HCT116 (cell line): Measurements from ENCODE around the gene KRT73. TPM values are rescaled to one million over a fixed set of nuclear protein-coding genes. Genes with fewer than 3 reads are reported as not detected.

Experiments
- ATAC-seq: fragments of 200-7000 bp; cut with Tn5 transposase; 2 replicates; pipeline ENCODE4 v1.9.1; 2020; ENCODE audit warnings: mild to moderate bottlenecking, moderate library complexity
- BruUV-seq: library from RNA; stranded (reverse); fragments of 400-500 nt; replicated peaks from 2 replicates; lab custom pipeline; 2021; lab: Mats Ljungman, UMichigan
- CTCF ChIA-PET: fragments of 300-600 bp; sonication (Branson Sonifier 250); formaldehyde crosslinking; loops from one replicate; lab custom pipeline; 2021; ENCODE audit warnings: antibody characterized with exemption; lab: Charles Lee
- POLR2A ChIA-PET: fragments of 300-600, 350-600 bp; sonication (Branson Sonifier 250); formaldehyde crosslinking; loops from one replicate; lab custom pipeline; 2021; ENCODE audit warnings: antibody characterized with exemption; lab: Charles Lee
- RAD21 ChIA-PET, 2 experiments: fragments of 300-600 bp; sonication (Branson Sonifier 250); formaldehyde crosslinking; loops; one replicate each; lab custom pipeline; 2023; ENCODE audit warnings: low total read pairs in 2 of 2; ENCODE audit not compliant: uncharacterized antibody in 2 of 2, unreplicated experiment in 2 of 2, low non-redundant PET in 1 of 2; lab: Charles Lee
- DNase-seq: peaks from one replicate; pipeline ENCODE4 v3.0.0-alpha.2; 2010; ENCODE audit warnings: low read depth, low spot score
- H2AFZ ChIP-seq: fragments of 200-600 bp; shearing (Covaris generic), sonication (generic); 2 replicates; pipeline ENCODE4 v1.6.1; 2017; ENCODE audit warnings: low read depth, mixed run types, mixed read lengths, antibody characterized with exemption, low read length; ENCODE audit not compliant: poor library complexity, severe bottlenecking
- H3K27ac ChIP-seq: 2 replicates; pipeline ENCODE4 v1.5.1; 2012; ENCODE audit warnings: low read depth, low read length
- H3K27me3 ChIP-seq: fragments of 200-600 bp; sonication (generic); 2 replicates; pipeline ENCODE4 v1.6.1; 2016; ENCODE audit warnings: mixed run types, low read length, mixed read lengths; ENCODE audit not compliant: insufficient read depth
- H3K36me3 ChIP-seq, 2 experiments: fragments of 200-500 bp in 1 of 2; fragments of 200-600 bp in 1 of 2; sonication (Bioruptor generic) in 1 of 2; sonication (generic) in 1 of 2; 2 replicates each; pipeline versions ENCODE4 v1.5.1 to v1.6.1; 2014 to 2016; ENCODE audit warnings: low read length in 2 of 2, inconsistent platforms in 1 of 2, mixed read lengths in 1 of 2, mixed run types in 1 of 2; ENCODE audit not compliant: insufficient read depth in 2 of 2, control insufficient read depth in 1 of 2
- H3K4me1 ChIP-seq, 2 experiments: fragments of 200-600 bp in 1 of 2; sonication (generic) in 1 of 2; 2 replicates each; pipeline versions ENCODE4 v1.5.1 to v1.6.1; 2012 to 2017; ENCODE audit warnings: low read length in 2 of 2, inconsistent platforms in 1 of 2, mild to moderate bottlenecking in 1 of 2, mixed read lengths in 1 of 2, mixed run types in 1 of 2, moderate library complexity in 1 of 2; ENCODE audit not compliant: insufficient read depth in 2 of 2, control insufficient read depth in 1 of 2
- H3K4me2 ChIP-seq: fragments of 200-600 bp; sonication (generic); 2 replicates; pipeline ENCODE4 v1.6.1; 2017; ENCODE audit warnings: mixed run types, low read length, mixed read lengths
- H3K4me3 ChIP-seq, 2 experiments: fragments of 200-600 bp in 1 of 2; sonication (generic) in 1 of 2; replicated peaks in 1 of 2; 2 replicates each; pipeline ENCODE4 v1.5.1; 2011 to 2016; ENCODE audit warnings: low read length in 2 of 2, control low read depth in 1 of 2, low read depth in 1 of 2, mild to moderate bottlenecking in 1 of 2, mixed read lengths in 1 of 2, mixed run types in 1 of 2
- H3K79me2 ChIP-seq: fragments of 200-600 bp; sonication (generic); 2 replicates; pipeline ENCODE4 v1.6.1; 2017; ENCODE audit warnings: mild to moderate bottlenecking, mixed run types, low read length, moderate library complexity, mixed read lengths; ENCODE audit not compliant: insufficient read depth
- H3K9ac ChIP-seq: fragments of 200-600 bp; sonication (generic); 2 replicates; pipeline ENCODE4 v1.6.1; 2016; ENCODE audit warnings: low read length, mixed read lengths
- H3K9me2 ChIP-seq: fragments of 200-600 bp; sonication (generic), shearing (Covaris generic); 2 replicates; pipeline ENCODE4 v1.6.1; 2017; ENCODE audit warnings: mixed run types, mild to moderate bottlenecking, moderate library complexity; ENCODE audit not compliant: insufficient read depth
- H3K9me3 ChIP-seq, 2 experiments: fragments of 200-500 bp in 1 of 2; fragments of 200-600 bp in 1 of 2; sonication (Bioruptor generic) in 1 of 2; sonication (generic) in 1 of 2; 2 replicates each; pipeline ENCODE4 v1.6.1; 2014 to 2017; ENCODE audit warnings: low read length in 2 of 2, mixed read lengths in 2 of 2, inconsistent platforms in 1 of 2, low read depth in 1 of 2, mild to moderate bottlenecking in 1 of 2, mixed run types in 1 of 2, moderate library complexity in 1 of 2; ENCODE audit not compliant: control insufficient read depth in 1 of 2, insufficient read depth in 1 of 2
- H4K20me1 ChIP-seq: fragments of 200-600 bp; sonication (generic), shearing (Covaris generic); 2 replicates; pipeline ENCODE4 v1.6.1; 2017; ENCODE audit warnings: mixed run types, mild to moderate bottlenecking, moderate library complexity; ENCODE audit not compliant: insufficient read depth
- EGR1 ChIP-seq: IDR thresholded peaks from 2 replicates; pipeline ENCODE4 v1.6.1; 2012; ENCODE audit warnings: low read depth
- EZH2 ChIP-seq: fragments of 200-600 bp; sonication (generic); IDR thresholded peaks from 2 replicates; pipeline ENCODE4 v1.6.1; 2017; ENCODE audit warnings: antibody characterized with exemption, mixed run types
- EZH2phosphoT487 ChIP-seq: fragments of 200-600 bp; IDR thresholded peaks from 2 replicates; pipeline ENCODE4 v1.6.1; 2018; ENCODE audit warnings: antibody characterized with exemption, borderline replicate concordance
- FOSL1 ChIP-seq: IDR thresholded peaks from 2 replicates; pipeline ENCODE4 v1.6.1; 2012; ENCODE audit warnings: low read depth
- JUND ChIP-seq: IDR thresholded peaks from 2 replicates; pipeline ENCODE4 v1.6.1; 2012
- POLR2A ChIP-seq: IDR thresholded peaks from 2 replicates; pipeline ENCODE4 v1.7.0; 2011; ENCODE audit warnings: borderline replicate concordance; ENCODE audit not compliant: insufficient read depth, insufficient read length; ENCODE audit errors: extremely low read depth
- SRF ChIP-seq: IDR thresholded peaks from 2 replicates; pipeline ENCODE4 v1.6.1; 2012; ENCODE audit warnings: low read depth
- YY1 ChIP-seq: IDR thresholded peaks from 2 replicates; pipeline ENCODE4 v1.6.1; 2011; ENCODE audit warnings: low read length, low read depth, moderate library complexity, mild to moderate bottlenecking; ENCODE audit not compliant: insufficient replicate concordance; ENCODE audit errors: extremely low read depth
- intact Hi-C: fragments of 100-400 bp; cut with micrococcal nuclease; formaldehyde crosslinking; loops from 2 replicates; pipeline ENCODE4 v1.10.0; 2022
- total RNA-seq: library from RNA; stranded (reverse); gene quantifications from one replicate; pipeline ENCODE4 v1.2.1, GENCODE V29; 2021; ENCODE audit not compliant: unreplicated experiment
- TF ChIP-seq, protein P1 (sequence below): IDR thresholded peaks from 2 replicates; pipeline ENCODE4 v1.6.1; 2011; ENCODE audit warnings: mild to moderate bottlenecking, low read length, moderate library complexity; ENCODE audit not compliant: insufficient replicate concordance; ENCODE audit errors: extremely low read depth

KRT73 gene
- total RNA-seq, 1 experiment from 2014 or later: not detected

GRCh38 chr12:52630008-52630500 is 11.7 kb upstream of the KRT73 start:
- ATAC-seq: no peak
- no peaks in the 10 kb centered on the region for H4K20me1 ChIP-seq

More at GRCh38 chr12:52630008-52630500, 11.7 kb upstream of the KRT73 start:
- ChIA-PET RAD21 (no interaction called here), CTCF (interaction anchor here (0.6 kb wide), 1 partner anchor 238 kb away, joined by 3 read pairs; no protein-coding TSS in a partner anchor), POLR2A (no interaction called here)
- Histone ChIP-seq H2AFZ (no peak overlapping the region), H3K27me3 (no peaks in the 10 kb centered on the region), H3K36me3 (no peaks in the 10 kb centered on the region), H3K27ac (no peak overlapping the region), H3K9me2 (no peaks in the 10 kb centered on the region), H3K4me3 (no peak overlapping the region), H3K4me2 (no peak overlapping the region), H3K4me1 (no peaks in the 10 kb centered on the region), H3K9ac (no peak overlapping the region), H3K9me3 (no peaks in the 10 kb centered on the region), H3K79me2 (no peaks in the 10 kb centered on the region)
- TF ChIP-seq EGR1 (no peak), EZH2phosphoT487 (no peak), SRF (no peak), EZH2 (no peak), FOSL1 (no peak), POLR2A (no peak), YY1 (no peak), JUND (no peak)
- TF ChIP-seq, protein P1, sequence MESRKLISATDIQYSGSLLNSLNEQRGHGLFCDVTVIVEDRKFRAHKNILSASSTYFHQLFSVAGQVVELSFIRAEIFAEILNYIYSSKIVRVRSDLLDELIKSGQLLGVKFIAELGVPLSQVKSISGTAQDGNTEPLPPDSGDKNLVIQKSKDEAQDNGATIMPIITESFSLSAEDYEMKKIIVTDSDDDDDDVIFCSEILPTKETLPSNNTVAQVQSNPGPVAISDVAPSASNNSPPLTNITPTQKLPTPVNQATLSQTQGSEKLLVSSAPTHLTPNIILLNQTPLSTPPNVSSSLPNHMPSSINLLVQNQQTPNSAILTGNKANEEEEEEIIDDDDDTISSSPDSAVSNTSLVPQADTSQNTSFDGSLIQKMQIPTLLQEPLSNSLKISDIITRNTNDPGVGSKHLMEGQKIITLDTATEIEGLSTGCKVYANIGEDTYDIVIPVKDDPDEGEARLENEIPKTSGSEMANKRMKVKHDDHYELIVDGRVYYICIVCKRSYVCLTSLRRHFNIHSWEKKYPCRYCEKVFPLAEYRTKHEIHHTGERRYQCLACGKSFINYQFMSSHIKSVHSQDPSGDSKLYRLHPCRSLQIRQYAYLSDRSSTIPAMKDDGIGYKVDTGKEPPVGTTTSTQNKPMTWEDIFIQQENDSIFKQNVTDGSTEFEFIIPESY: no peak
- intact Hi-C loops: no loop called here
- no TSS peak for BruUV-seq
- DNase-seq: no peak
